ENCODE data around the gene IRF2BP2. TPM values are rescaled to one million over a fixed set of nuclear protein-coding genes. Genes with fewer than 3 reads are reported as not detected.

The IRF2BP2 gene
- total RNA-seq, 1 donor from 2014 or later = 126 TPM

GRCh38 chr1:234568345-234568744, 41.6 kb downstream of the IRF2BP2 start:
- no peak for TF ChIP-seq CTCF (IDR thresholded peaks at IDR 0.05; ENCODE audit: borderline replicate concordance)

GRCh38 chr1:234565132-234565531, 44.8 kb downstream of the IRF2BP2 start:
- Histone ChIP-seq H3K27me3 (ENCODE audit: low read depth) (no peaks in the 10 kb centered on the region), H3K27ac (replicated peaks) (no peak overlapping the region), H3K4me1 (peaks cover 16% of the 10 kb centered on the region), H3K9me3 (replicated peaks) (no peaks in the 10 kb centered on the region), H3K36me3 (no peaks in the 10 kb centered on the region), H3K4me3 (no peak overlapping the region)
- DNase-seq = no peak
- intact Hi-C loops (cut with micrococcal nuclease) = no loop called here
- TF ChIP-seq CTCF (IDR thresholded peaks at IDR 0.05; ENCODE audit: borderline replicate concordance) = no peak

More at GRCh38 chr1:234568345-234568744, 41.6 kb downstream of the IRF2BP2 start:
- Histone ChIP-seq H3K4me1 (peaks cover 21% of the 10 kb centered on the region), H3K36me3 (no peaks in the 10 kb centered on the region), H3K27ac (replicated peaks) (no peak overlapping the region), H3K9me3 (replicated peaks) (no peaks in the 10 kb centered on the region), H3K27me3 (ENCODE audit: low read depth) (no peaks in the 10 kb centered on the region), H3K4me3 (no peak overlapping the region)
- DNase-seq = no peak
- intact Hi-C loops (cut with micrococcal nuclease) = no loop called here

GRCh38 chr1:234564035-234565029, 45.6 kb downstream of the IRF2BP2 start:
- H3K27ac ChIP-seq (replicated peaks) = no peak overlapping the region

GRCh38 chr1:234562334-234562733, 47.6 kb downstream of the IRF2BP2 start:
- no peaks in the 10 kb centered on the region for H3K9me3 ChIP-seq (replicated peaks)
- peaks cover 12% of the 10 kb centered on the region for H3K4me1 ChIP-seq
- no peak for DNase-seq
- intact Hi-C loops (cut with micrococcal nuclease) = no loop called here
- H3K4me3 ChIP-seq = no peak overlapping the region
- TF ChIP-seq CTCF (IDR thresholded peaks at IDR 0.05; ENCODE audit: borderline replicate concordance) = no peak
- no peaks in the 10 kb centered on the region for H3K36me3 ChIP-seq
- no peaks in the 10 kb centered on the region for H3K27me3 ChIP-seq (ENCODE audit: low read depth)
- H3K27ac ChIP-seq (replicated peaks) = peak overlapping the region; percentile 57

More at GRCh38 chr1:234564035-234565029, 45.6 kb downstream of the IRF2BP2 start:
- Histone ChIP-seq H3K4me3 (no peak overlapping the region), H3K36me3 (no peaks in the 10 kb centered on the region), H3K9me3 (replicated peaks) (no peaks in the 10 kb centered on the region), H3K27me3 (ENCODE audit: low read depth) (no peaks in the 10 kb centered on the region), H3K4me1 (peaks cover 12% of the 10 kb centered on the region)
- DNase-seq = no peak
- intact Hi-C loops (cut with micrococcal nuclease) = no loop called here
- TF ChIP-seq CTCF (IDR thresholded peaks at IDR 0.05; ENCODE audit: borderline replicate concordance) = no peak

- no peak for TF ChIP-seq CTCF (IDR thresholded peaks at IDR 0.05; ENCODE audit: borderline replicate concordance)
- peaks cover 12% of the 10 kb centered on the region for H3K4me1 ChIP-seq
- H3K9me3 ChIP-seq (replicated peaks) = no peaks in the 10 kb centered on the region
- intact Hi-C loops (cut with micrococcal nuclease) = no loop called here
- no peak overlapping the region for H3K27ac ChIP-seq (replicated peaks)
- H3K27me3 ChIP-seq (ENCODE audit: low read depth) = no peaks in the 10 kb centered on the region
- DNase-seq = no peak
- no peak overlapping the region for H3K4me3 ChIP-seq
- no peaks in the 10 kb centered on the region for H3K36me3 ChIP-seq
These were observed 48.7 kb downstream of the IRF2BP2 start for GRCh38 chr1:234561319-234561718.
